Measurements from ENCODE around the gene OR2H2.

OR2H2 gene

DNA sequence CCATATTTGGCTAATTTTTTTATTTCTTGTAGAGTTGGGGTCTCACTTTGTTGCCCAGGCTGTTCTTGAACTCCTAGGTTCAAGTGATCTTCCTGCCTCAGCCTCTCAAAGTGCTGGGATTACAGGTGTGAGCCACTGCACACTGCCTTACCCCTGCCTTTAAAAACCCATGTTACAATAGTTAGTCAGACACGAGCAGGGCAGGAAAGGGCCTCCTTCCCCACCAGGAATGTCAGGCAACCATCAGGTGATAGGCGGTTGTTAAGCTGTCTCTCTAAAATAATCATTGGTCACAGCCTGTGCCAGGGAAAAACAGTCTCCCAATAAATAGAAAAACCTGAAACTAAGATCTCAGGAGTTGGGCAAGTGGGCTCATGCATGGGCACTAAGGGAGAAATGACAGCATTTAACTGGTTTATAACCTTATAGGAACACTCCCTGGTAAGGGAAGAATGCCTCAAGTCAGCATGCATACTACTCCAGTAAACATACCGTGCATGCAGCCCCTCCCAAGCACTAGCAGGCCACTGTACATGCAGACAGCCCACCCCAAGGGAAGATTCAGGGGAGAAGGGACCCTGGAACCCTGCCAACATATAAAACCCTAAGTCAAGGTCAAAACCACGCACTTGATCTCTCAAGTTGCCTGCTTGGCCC is 8.4 kb downstream of the OR2H2 start:
- no peak for DNase-seq

DNA sequence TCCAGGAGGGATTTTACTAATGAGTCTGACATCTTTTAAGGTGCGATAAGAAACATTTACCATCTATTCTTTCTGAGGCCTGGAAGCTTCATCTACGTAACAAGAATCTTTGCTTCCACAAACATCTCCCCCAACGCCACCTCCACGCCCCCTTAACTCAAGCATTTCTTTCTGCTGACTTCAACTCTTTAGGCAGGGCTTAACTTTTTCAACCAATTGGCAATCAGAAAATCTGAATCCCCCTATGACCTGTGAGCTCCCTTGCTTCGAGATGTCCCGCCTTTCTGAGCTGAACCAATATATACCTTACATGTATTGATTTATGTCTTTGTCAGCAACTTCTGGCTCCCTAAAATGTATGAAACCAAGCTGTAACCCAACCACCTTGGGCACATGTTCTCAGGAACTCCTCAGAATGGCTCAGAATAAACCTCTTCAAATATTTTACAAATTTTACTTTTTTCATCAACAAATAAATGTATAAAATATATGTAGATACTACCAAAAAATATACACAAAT is 11.5 kb downstream of the OR2H2 start:
- DNase-seq = no peak

DNA sequence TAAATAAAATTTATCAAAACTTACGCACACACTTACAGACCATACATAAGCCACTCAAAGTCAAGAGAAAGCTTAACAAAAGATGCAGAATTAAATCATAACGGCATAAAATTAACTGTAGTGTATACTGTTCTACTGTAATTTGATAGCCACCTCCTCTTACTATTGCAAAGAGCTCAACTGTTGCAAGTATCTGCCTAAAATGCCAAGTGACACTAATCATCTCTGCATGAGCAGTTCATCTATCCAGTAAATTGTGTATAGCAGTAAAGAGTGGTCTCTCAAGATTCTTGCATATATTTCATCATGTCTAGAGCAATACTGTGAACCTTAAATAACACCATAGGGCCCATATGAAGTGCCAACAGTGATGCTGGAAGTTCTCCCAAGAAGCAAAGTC is 12.3 kb downstream of the OR2H2 start:
- DNase-seq = no peak

DNA sequence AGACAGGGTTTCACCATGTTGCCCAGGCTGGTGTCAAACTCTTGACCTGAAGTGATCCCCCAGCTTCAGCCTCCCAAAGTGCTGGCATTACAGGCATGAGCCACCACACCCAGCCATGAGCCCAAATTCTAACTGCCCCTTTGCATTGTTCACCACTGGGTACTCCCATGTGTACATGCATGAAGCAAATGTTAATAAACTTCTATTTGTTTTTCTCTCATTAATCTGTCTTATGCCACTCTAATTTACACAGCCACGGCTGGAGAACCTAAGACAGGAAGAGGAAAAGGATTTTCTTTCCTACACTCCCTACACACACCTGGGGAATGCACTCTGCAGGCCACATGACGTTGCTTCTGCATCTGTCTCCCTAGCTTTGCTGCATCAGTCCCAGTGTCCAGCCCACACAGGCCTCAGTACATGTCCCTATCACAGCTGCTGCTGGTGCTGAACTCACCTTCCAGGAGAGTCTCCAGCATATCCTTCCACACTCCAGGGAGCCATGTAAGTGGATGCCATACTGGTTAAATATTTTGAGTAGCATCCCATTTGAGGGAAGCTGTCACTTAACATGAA is 13.3 kb downstream of the OR2H2 start:
- no peak for DNase-seq

DNA sequence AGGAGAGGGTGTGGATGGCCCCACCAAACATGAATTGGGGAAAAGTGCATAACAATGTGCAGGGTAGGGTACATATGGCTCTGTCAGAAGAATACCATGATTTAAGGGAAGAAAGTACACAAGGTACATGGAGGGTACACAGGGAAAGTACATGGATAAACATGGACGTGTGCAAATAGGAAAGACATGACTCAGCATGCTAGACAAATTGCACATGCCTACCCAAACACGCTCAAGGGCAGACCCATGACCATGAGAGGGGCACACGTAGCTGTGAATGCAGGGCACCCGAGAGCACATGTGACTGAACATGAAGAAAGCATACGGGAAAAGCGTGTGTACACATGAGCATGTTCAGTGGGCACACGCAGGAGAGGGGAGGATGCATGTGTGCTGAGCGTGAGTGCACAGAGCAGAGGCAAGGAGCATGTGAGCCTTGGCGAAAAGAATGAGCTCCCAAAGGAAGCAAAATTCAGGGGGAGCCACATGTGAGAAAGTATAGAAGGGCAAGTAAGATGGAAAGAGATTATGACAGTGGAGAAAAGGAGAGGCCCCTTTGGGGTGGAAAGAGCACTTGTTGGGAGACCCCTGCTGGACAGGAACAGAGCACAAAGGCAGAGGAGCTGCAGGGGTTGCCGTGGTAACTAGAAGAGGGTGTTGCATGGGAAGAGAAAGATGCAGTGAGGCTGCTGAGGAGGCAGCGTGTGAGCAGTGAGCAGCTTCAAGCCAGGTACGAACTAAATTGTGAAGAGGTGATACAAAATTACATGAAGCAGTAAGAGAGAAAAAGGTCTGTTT is 17.8 kb downstream of the OR2H2 start:
- no peak for DNase-seq

DNA sequence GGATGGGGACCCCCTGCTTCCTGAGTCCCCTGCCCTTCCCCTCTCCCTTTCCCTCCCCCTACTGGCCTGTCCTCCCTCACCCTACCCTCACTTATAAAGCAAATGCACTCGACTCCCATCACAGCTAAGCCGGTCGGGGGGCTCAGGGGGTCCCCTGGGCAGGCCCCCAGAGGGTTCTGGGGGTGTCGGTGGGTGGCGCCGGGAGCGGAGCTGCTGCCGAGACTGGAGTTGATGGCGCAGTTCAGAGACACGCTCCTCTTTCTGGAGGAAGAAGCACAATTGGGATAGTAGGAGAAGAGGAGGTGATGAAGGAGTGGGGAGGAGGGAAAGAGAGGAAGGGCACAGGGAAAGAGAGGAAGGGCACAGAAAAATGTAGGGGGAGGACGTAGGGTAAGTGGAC is 18.5 kb downstream of the OR2H2 start:
- DNase-seq = no peak

DNA sequence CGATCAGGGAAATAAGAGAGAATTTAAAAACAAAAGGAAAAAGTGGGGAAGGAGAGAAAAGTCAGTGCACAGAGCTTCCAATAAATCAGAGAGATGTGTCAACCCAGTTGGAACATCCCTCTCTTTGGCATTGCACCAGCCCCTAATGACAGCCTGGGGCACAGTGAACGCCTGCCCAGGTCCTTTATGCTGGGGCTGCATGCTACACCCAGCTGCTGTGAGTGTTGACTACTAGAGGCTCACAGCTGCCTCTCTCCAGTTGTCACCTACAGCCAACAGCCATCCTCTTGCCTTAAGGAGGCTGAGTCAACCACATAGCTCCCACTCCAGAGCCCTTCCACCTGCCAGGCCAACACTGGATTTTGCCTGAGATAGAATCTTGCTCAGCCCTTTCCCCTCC is 19.0 kb downstream of the OR2H2 start:
- no peak for DNase-seq

DNA sequence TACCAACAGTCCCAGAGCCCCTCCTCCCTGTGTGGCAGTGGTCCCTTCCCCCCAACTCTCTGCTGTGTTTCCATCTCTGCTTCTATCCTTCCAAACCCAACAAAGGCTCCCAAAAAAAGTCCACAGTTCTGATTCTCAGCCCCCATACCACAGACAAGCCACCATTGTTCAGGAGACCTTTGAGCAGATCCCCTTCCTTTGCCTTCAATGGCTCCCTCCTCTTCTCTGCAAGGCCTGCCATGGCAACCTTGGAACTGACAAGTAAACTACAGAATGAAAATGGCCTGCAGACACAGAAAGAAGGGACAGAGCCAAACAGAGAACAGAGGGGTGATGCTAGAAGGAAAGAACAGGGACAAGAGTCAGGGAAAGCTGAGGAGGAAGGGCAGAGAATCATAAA is 23.2 kb downstream of the OR2H2 start:
- DNase-seq = no peak

DNA sequence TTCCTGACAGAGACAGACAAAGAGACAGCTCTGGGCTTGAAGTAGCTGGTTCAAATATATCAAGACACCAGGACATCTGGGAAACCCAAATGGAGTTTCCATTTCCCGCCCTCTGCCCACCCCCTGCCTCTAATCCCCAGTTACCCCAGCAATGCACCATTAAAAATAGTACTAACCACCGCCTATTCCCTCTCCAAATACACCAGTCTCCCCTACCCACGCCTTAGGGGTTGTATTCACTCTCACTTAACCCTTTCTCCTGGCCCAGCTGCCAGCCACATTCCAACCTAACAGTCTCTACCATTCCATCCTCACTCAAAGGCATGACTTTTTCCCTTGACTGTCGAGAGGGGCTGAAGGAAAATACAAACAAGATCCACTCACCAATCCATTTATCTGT is 25.6 kb downstream of the OR2H2 start:
- DNase-seq = no peak

DNA sequence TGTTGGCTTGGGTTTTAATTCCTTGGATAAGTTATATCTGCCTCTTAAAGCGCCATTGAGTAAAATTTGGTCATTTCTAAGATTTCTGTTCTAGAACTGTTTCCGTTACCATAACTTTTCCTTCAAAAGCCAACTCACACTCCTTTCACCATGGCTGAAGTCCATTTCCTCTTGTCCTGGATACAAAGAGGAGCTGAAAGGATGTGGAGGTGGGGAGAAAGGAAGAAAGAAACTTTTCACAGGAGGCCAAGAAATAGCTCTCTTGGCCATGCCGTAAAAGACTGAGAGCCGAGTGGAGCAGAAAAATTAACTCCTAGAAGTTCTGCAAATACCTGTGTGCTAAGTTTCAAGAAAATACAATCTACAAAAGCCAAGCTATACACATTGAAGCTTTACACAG is 26.5 kb downstream of the OR2H2 start:
- no peak for DNase-seq

DNA sequence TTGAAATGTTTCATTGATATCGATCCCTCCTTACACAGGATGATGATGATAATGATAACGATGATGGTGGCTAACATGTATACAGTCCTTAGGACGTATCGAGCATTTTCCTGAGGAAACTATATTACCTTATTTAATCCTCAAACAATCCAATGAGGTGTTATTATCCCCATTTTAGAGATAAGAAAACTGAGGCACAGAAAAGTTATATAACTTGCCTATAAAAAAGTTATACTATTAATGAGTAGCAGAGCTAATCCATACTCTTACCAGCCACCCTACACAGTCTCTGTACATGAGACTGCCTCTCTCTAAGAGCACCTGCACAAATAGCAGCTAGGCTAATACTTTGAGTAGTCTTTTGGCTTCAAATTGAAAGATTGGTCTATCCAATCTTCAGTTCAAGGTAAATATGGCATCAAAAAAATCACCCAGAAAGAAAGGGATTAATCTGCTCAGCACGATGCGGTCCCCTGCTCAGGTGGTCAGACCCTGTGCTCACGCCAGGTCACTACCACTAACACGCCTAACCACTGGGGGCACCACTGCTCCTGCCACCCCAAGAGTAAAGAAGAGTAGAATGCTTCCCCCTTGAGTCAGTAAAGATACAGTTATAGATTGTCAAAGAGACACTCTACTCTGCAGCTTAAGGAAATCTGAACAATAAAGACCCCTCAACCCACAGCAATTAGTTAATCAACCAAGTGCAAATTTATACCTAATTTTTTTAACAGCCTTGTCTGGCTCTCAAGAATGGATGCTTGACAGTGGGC is 33.0 kb downstream of the OR2H2 start:
- no peak for DNase-seq

DNA sequence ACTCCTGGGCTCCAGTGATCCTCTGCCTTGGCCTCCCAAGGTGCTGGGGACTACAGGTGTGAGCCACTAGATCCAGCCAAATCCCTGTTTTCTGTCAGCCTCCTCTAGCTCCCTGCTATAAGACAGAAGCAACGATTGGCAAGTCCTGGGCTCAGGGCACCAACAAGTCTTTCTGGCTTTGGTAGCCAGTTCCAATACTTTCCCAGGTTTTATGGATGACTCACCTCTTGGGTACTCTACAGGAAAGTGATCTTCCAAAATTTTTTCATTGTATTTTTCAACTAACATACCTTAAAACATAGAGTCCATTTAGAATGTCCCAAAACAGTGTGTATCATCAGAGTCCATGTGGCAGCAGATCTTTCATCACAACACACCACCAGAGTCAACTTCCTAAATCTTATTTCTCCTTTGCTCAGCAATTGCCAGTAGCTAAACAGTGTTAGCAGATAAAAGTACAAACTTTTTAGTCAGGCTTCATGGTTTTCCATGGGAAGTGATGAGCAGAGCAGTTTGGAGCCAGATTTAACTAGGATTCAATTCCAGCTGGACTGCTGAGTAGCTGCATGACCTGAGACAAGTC is 34.7 kb downstream of the OR2H2 start:
- DNase-seq = no peak

DNA sequence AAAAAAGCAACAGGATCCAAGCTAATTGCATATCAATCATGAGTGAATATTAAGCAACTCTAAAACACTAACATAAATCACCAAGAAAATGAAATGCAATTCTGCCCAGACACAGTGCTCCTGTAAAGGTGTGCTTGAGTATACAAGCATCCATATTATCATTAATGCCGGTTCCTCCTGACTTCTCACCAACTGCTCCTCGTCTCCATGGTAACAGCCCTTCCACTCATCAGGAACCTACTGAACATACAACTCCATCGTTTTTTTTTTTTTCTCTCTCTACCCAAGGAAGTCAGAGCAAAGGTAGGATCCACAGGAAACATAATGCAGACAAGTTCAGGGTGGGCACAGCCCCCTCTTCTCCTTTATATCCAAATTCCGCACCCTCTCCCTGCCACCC is 35.7 kb downstream of the OR2H2 start:
- no peak for DNase-seq

DNA sequence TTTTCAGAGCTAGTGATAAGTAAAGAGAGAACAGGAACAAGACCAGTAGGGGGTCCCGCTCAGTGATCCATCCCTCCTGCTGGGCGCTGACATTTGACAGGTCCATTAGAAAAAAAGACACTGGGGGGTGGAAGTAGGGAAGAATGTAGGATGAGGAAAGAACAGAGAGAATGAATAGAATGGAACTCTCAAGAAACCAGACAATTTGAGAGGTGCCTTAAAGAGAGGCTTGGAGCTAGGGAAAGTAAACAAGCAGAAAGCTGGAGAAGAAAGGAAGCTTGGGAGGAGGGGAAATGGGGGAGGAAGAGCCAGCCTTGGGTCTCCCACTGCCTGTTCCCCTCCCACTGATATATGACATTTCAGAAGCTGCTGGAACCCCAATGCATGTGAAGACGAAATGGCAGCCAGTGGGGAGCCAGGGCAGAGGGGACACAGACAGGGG is 39.6 kb downstream of the OR2H2 start:
- DNase-seq = no peak

DNA sequence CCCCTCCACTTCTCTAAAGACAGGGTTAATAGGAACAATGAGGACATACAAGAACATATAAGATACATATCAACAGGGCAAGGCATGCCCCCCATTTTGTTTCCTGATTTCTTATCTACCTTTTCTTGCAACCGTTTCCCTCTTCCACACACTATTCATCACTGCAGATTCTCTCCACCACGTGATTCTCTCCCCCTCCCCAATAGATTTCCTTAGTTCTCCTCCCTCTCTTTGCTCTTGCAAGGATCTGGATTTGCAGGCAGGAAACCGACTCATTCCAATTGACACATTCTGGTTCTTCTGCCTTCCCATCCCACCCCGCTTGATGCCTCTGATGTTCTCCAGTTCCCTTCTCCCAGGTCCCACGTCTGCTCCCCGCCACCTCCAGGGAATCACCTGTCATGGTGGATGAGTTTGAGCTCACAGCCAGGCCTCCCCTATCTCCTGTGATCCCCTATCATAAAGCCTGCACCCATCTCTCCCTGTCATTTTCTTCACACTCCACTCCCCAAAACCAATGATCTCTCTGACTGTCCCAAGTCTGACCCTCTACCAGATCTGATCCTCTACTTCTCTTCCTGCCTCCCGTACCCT is 40.5 kb downstream of the OR2H2 start:
- DNase-seq = no peak

DNA sequence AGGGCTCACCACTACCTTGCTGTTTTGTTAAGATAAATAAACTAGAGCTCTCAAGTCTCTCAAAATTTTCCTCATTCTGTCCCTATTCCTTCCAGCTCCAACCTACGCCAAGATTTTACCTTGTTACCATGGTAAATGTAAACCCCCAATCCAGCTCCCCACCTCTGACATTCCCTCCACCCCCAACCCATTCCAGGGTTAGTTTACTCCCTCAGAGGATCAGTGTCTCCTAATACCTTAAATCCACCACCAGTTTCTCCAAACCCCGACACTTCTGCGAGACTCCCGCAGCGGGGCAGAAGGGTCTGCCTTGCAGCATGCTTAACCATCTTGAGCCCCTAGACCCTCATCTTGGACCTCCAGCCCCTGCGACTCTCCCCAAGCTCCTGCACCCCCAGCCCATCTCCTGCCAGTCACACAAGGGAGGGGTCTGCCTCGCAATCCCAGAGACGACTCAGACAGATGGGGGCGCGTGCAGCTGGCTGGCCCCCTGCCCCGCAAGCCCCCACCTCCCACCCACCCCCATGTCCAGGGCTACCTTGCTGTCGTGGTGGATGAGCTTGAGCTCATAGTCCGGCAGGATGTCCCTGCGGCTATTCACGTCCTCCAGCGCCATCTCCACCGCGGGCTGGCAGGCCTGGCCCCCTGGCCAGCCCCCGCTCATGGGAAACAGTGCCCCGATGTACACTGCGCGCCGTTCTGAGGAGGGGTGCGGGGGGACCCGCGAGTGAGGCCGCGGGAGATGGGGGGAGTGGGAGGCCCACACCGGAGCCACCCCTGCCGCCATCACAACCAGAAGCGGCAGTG is 42.2 kb downstream of the OR2H2 start:
- DNase-seq = no peak

DNA sequence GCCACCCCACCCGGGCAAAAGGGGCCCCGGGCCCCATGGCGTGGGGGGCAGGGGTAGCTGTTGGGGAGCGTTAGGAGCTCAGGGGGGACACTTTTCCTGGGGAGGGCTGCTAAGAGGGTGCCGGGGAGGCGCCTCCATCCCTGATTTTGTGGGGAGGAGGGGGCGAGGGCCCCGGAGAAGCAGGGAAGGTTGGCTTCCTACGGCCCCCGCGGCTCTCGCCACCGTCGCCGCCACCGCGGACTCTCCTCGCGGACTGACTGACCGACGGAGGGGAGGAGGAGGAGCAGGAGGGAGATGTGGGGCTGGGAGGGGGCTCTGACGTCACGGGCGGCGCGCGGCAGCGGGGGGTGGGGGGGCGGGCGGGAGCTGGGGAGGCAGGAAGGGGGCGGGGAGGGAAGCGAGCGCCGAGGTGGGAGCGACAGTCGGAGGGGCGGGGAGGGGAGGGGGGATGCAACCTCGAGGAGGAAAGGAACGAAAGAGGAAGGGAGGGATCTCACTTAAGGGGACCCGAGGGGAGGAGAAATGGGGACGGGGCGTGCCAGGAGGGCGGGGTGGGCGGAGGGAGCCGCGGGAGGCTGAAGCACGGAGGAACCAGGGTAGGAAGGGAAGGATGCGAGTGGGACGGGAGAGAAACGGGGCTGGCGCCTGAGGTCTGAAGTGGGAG is 43.0 kb downstream of the OR2H2 start:
- DNase-seq = peak; percentile 65 to 76

DNA sequence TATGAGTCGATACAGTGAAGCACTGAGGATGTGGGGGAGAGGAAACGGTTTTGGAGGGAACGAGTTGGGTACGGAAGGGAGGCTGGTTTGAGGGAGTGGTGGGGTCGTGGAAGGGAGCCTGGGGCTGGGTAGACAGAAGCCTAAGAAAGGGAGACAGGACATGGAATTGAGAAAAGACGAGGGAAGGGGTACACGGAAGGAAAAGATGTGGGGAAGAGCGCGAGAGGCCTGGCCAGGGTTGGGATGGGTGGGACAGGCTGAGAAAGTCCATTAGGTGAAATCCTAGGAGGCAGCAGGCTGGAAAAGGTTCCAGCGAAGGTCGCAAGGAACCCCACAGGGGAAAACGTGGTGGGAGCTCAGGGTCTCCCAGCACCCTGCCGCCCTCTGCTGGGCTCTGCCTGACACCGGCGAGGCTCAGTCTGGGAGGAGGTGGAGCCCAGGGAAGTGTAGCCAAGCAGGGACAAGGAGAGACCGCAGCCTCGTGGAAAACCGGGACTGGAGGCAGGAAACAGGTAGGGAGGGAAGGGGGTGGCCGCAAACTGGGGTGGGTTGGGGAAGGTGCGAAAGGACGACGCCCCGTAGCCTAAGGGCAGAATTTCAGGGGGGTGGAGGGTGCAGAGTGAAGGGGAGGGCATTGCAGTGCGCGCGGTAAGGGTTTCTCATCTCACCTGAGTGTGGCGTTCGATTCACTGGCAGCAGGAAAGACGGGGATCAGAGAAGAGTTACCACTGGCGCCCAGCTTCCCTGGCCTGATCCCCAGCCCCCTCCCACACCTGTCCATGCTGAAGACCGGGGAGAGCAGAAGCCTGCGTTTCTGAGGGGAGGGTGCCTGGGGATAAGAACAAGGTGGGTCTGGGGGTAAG is 43.7 kb downstream of the OR2H2 start:
- DNase-seq = peak; percentile 50

DNA sequence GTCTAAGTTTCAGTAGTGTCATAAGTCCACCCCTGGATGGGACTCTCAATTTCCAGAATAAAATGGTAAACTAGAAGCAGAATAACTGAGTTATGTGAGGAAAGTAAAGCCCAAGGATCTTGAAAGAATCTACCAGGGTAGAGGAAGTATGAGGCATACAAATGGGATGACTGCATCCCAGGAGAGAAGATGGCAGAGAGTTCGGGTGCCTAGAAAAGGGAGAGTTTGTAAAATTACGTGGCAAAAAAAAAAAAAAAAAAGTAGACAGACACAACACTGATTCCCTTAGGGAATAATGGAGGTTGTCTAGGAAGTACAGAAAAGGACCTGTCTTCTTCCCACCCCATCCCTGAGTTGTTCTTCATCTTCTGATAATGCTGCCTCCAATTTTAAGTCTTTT is 44.6 kb downstream of the OR2H2 start:
- DNase-seq = no peak

DNA sequence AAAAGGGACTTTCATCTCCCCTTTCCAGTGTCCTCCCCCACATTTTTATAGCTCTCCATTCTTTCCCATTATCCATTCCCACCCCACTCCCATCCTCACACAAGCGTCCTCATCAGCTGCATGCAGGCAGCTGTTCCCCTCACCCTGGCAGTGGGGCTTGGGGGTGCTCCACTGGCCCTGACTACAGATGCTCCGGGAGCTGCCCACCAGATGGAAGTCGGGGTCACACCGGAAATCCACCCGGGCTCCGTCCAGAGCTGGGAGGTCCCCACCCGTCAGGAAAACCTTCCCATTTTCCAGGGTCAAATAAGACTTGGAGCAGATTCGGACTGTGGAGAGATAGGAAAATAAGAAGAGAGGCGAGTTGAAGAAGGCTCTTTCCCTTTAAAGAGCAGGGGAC is 45.4 kb downstream of the OR2H2 start:
- no peak for DNase-seq

All from CD4-positive, alpha-beta T cell treated with Interleukin-4 for 1 hour (primary cell).